CD4-positive, alpha-beta T cell (primary cell): Measurements from ENCODE around the gene HTR6. TPM values are rescaled to one million over a fixed set of nuclear protein-coding genes. Genes with fewer than 3 reads are reported as not detected.
"Not testable (repeated sequence)": the region's sequence is repeated elsewhere in the genome, so short reads cannot be mapped to it uniquely, and the experiment has no call there.

ENCODE experiments used
- ATAC-seq: fragments of 200-7000 bp; cut with Tn5 transposase; one replicate; pipeline ENCODE4 v1.10.0; 2022; ENCODE audit warnings: mild to moderate bottlenecking; ENCODE audit not compliant: poor library complexity
- CTCF ChIA-PET: fragments of 350-600 bp; sonication (Branson Sonifier 250); formaldehyde crosslinking; loops from one replicate; lab custom pipeline; 2021; ENCODE audit warnings: antibody characterized with exemption, inconsistent platforms; lab: Charles Lee
- POLR2A ChIA-PET: fragments of 350-600 bp; sonication (Branson Sonifier 250); formaldehyde crosslinking; loops from one replicate; lab custom pipeline; 2021; ENCODE audit warnings: antibody characterized with exemption, inconsistent platforms; lab: Charles Lee
- DNase-seq, 14 experiments: peaks; one replicate each; pipeline ENCODE4 v3.0.0-alpha.2; 2013 to 2020; ENCODE audit warnings: mixed read lengths in 2 of 14
- H3K27ac ChIP-seq, 2 donors: one replicate each; pipeline versions ENCODE4 v1.5.1 to v1.7.0; 2013; ENCODE audit warnings: low read length in 2 of 2, low read depth in 1 of 2, mild to moderate bottlenecking in 1 of 2
- H3K27me3 ChIP-seq, 2 experiments: 1 replicate in 1 of 2; 2 replicates in 1 of 2; pipeline versions ENCODE4 v1.6.1 to v1.7.0; 2013; ENCODE audit warnings: low read length in 2 of 2, control low read depth in 1 of 2, mild to moderate bottlenecking in 1 of 2, moderate library complexity in 1 of 2; ENCODE audit not compliant: insufficient read depth in 2 of 2, control insufficient read depth in 1 of 2
- H3K36me3 ChIP-seq: one replicate; pipeline ENCODE4 v1.6.1; 2013; ENCODE audit warnings: low read length, control low read depth; ENCODE audit not compliant: insufficient read depth
- H3K4me1 ChIP-seq: one replicate; pipeline ENCODE4 v1.6.1; 2013; ENCODE audit warnings: low read length, control low read depth; ENCODE audit not compliant: insufficient read depth
- H3K4me3 ChIP-seq: one replicate; pipeline ENCODE4 v1.5.1; 2013; ENCODE audit warnings: mild to moderate bottlenecking, low read length, moderate library complexity
- H3K9me3 ChIP-seq, 2 experiments: 1 replicate in 1 of 2; 2 replicates in 1 of 2; pipeline versions ENCODE4 v1.6.1 to v1.7.0; 2013; ENCODE audit warnings: low read length in 2 of 2, mild to moderate bottlenecking in 2 of 2, control low read depth in 1 of 2, moderate library complexity in 1 of 2; ENCODE audit not compliant: control insufficient read depth in 1 of 2, insufficient read depth in 1 of 2
- H3K27ac Mint-ChIP-seq: one replicate; pipeline ENCODE4 v1.8.0; 2020; ENCODE audit warnings: mixed read lengths
- H3K27me3 Mint-ChIP-seq: one replicate; pipeline ENCODE4 v1.8.0; 2021; ENCODE audit warnings: mixed read lengths
- H3K36me3 Mint-ChIP-seq: one replicate; pipeline ENCODE4 v1.8.0; 2021; ENCODE audit warnings: low read depth, mixed read lengths
- H3K4me1 Mint-ChIP-seq: one replicate; pipeline ENCODE4 v1.8.0; 2021; ENCODE audit warnings: low read depth, mixed read lengths
- H3K4me3 Mint-ChIP-seq: one replicate; pipeline ENCODE4 v1.8.0; 2020; ENCODE audit warnings: mild to moderate bottlenecking, mixed read lengths
- H3K9me3 Mint-ChIP-seq: one replicate; pipeline ENCODE4 v1.8.0; 2020; ENCODE audit warnings: mixed read lengths
- intact Hi-C, 2 experiments: fragments of 100-400 bp; cut with DNase I in 1 of 2; cut with micrococcal nuclease in 1 of 2; formaldehyde crosslinking; loops; one replicate each; pipeline versions ENCODE4 v1.15.1 to v1.9.0; 2023 to 2025; cut with DNase I, micrococcal nuclease
- total RNA-seq, 174 experiments: library from RNA in 2 of 174; stranded (reverse) in 2 of 174; gene quantifications; one replicate each; pipeline ENCODE4 v1.2.3 and lab custom pipeline; 2021 to 2026
- TF ChIP-seq, protein P1 (sequence below): fragments of 200-600 bp; IDR thresholded peaks from one replicate; pipeline ENCODE4 v1.8.0; 2022; ENCODE audit warnings: antibody characterized with exemption, mild to moderate bottlenecking

HTR6 gene
- total RNA-seq, 2 experiments from 2014 or later = 2.1 to 2.2 TPM

DNA sequence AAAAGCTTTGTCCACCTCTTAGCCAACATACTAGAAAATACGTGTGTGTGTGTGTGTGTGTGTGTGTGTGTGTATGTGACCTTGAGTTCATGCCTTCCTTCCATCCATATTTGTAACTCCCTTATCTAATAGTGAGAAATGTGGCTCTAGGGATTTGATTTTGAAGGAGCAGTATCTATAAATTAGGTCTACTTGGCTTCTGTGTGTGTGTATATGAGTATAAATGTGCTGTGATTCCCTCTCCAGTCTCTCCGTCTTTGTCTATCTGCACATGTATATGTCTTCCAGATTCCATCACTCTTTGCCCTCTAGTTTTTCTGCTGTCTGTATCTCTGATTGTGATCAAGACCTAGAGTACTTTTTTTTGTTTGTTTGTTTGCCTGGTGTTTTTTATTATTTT is 32.5 kb upstream of the HTR6 start:
- no peak overlapping the region for H3K4me3 ChIP-seq
- intact Hi-C loops = no loop called here
- Mint-ChIP-seq H3K4me1 (no peaks in the 10 kb centered on the region), H3K27ac (no peak overlapping the region), H3K9me3 (no peaks in the 10 kb centered on the region), H3K27me3 (no peaks in the 10 kb centered on the region), H3K36me3 (peaks cover 10% of the 10 kb centered on the region), H3K4me3 (no peak overlapping the region)
- CTCF ChIA-PET = interaction anchor here (0.5 kb wide), 1 partner anchor 273 kb away, joined by 3 read pairs; no protein-coding TSS in a partner anchor
- H3K9me3 ChIP-seq = no peaks in the 10 kb centered on the region
- H3K27me3 ChIP-seq = no peaks in the 10 kb centered on the region
- ATAC-seq = no peak
- H3K4me1 ChIP-seq = no peaks in the 10 kb centered on the region
- TF ChIP-seq, protein P1, sequence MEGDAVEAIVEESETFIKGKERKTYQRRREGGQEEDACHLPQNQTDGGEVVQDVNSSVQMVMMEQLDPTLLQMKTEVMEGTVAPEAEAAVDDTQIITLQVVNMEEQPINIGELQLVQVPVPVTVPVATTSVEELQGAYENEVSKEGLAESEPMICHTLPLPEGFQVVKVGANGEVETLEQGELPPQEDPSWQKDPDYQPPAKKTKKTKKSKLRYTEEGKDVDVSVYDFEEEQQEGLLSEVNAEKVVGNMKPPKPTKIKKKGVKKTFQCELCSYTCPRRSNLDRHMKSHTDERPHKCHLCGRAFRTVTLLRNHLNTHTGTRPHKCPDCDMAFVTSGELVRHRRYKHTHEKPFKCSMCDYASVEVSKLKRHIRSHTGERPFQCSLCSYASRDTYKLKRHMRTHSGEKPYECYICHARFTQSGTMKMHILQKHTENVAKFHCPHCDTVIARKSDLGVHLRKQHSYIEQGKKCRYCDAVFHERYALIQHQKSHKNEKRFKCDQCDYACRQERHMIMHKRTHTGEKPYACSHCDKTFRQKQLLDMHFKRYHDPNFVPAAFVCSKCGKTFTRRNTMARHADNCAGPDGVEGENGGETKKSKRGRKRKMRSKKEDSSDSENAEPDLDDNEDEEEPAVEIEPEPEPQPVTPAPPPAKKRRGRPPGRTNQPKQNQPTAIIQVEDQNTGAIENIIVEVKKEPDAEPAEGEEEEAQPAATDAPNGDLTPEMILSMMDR = no peak
- peaks cover 14% of the 10 kb centered on the region for H3K36me3 ChIP-seq
- no peak overlapping the region for H3K27ac ChIP-seq
- POLR2A ChIA-PET = no interaction called here
- no peak for DNase-seq

GRCh38 chr1:19633106-19633505 is 31.6 kb upstream of the HTR6 start:
- intact Hi-C loops = no loop called here
- no peaks in the 10 kb centered on the region for H3K27me3 Mint-ChIP-seq
- H3K4me1 ChIP-seq = no peaks in the 10 kb centered on the region
- ATAC-seq (no peak), DNase-seq (no peak)
- H3K36me3 ChIP-seq = peaks cover 6% of the 10 kb centered on the region
- TF ChIP-seq, protein P1 = no peak
- H3K27me3 ChIP-seq = no peaks in the 10 kb centered on the region
- POLR2A ChIA-PET = no interaction called here
- no peaks in the 10 kb centered on the region for H3K9me3 Mint-ChIP-seq
- H3K27ac Mint-ChIP-seq = no peak overlapping the region
- no peak overlapping the region for H3K4me3 Mint-ChIP-seq
- CTCF ChIA-PET = no interaction called here
- no peaks in the 10 kb centered on the region for H3K4me1 Mint-ChIP-seq
- H3K27ac ChIP-seq = no peak overlapping the region
- H3K4me3 ChIP-seq = no peak overlapping the region
- H3K36me3 Mint-ChIP-seq = peaks cover 5% of the 10 kb centered on the region
- no peaks in the 10 kb centered on the region for H3K9me3 ChIP-seq

- H3K27ac Mint-ChIP-seq, H3K9me3 ChIP-seq, H3K36me3 Mint-ChIP-seq, CTCF ChIA-PET, H3K27me3 Mint-ChIP-seq, POLR2A ChIA-PET, ATAC-seq, H3K27ac ChIP-seq, H3K9me3 Mint-ChIP-seq, H3K4me3 ChIP-seq, H3K4me3 Mint-ChIP-seq, DNase-seq, H3K4me1 Mint-ChIP-seq, intact Hi-C loops, H3K4me1 ChIP-seq, H3K27me3 ChIP-seq, H3K36me3 ChIP-seq: not testable (repeated sequence)
These were observed 29.6 kb upstream of the HTR6 start for GRCh38 chr1:19635064-19635463.

GRCh38 chr1:19635646-19636045 is 29.0 kb upstream of the HTR6 start:
- H3K9me3 Mint-ChIP-seq = no peaks in the 10 kb centered on the region
- ATAC-seq (no peak), DNase-seq (no peak)
- Histone ChIP-seq H3K36me3 (no peaks in the 10 kb centered on the region), H3K27me3 (peaks cover 0 to 2% of the 10 kb centered on the region in 2 experiments), H3K27ac (no peak overlapping the region), H3K4me3 (no peak overlapping the region), H3K4me1 (no peaks in the 10 kb centered on the region), H3K9me3 (no peaks in the 10 kb centered on the region)
- H3K27ac Mint-ChIP-seq = no peak overlapping the region
- ChIA-PET CTCF (interaction anchor here (1.0 kb wide), 1 partner anchor 53 kb away, joined by 3 read pairs; no protein-coding TSS in a partner anchor), POLR2A (no interaction called here)
- TF ChIP-seq, protein P1 = no peak
- H3K4me3 Mint-ChIP-seq = no peak overlapping the region
- intact Hi-C loops = no loop called here
- no peaks in the 10 kb centered on the region for H3K36me3 Mint-ChIP-seq
- no peaks in the 10 kb centered on the region for H3K27me3 Mint-ChIP-seq
- H3K4me1 Mint-ChIP-seq = no peaks in the 10 kb centered on the region
